ENCODE data around the gene MAST4.

The MAST4 gene

DNA sequence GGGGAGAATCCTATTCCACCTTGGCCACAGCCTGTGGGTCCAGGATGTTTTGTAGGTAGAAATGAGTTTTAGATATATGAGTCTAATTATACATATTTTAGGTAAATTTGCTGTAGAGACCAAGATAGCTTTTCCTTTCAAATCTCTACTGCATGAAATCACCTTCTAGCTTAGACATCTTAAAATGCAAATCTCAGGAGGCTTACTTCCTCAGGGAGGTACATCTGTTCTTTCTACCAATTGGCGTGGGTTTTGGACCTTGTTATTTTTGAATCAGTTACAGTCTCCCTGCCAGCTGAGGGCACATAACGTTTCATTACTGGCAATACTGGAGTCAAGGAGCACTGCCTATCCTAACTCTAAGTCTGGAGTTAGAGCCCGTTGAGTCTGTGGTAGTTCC lies 28.7 kb upstream of the MAST4 start:
- no peaks in the 10 kb centered on the region for H3K36me3 ChIP-seq
- H3K4me1 ChIP-seq, result no peaks in the 10 kb centered on the region
- no peak overlapping the region for H3K4me3 ChIP-seq (ENCODE audit: low read depth, low read length)
- H3K9me3 ChIP-seq, result no peaks in the 10 kb centered on the region
- no peaks in the 10 kb centered on the region for H3K27me3 ChIP-seq
- TF ChIP-seq, protein P1, sequence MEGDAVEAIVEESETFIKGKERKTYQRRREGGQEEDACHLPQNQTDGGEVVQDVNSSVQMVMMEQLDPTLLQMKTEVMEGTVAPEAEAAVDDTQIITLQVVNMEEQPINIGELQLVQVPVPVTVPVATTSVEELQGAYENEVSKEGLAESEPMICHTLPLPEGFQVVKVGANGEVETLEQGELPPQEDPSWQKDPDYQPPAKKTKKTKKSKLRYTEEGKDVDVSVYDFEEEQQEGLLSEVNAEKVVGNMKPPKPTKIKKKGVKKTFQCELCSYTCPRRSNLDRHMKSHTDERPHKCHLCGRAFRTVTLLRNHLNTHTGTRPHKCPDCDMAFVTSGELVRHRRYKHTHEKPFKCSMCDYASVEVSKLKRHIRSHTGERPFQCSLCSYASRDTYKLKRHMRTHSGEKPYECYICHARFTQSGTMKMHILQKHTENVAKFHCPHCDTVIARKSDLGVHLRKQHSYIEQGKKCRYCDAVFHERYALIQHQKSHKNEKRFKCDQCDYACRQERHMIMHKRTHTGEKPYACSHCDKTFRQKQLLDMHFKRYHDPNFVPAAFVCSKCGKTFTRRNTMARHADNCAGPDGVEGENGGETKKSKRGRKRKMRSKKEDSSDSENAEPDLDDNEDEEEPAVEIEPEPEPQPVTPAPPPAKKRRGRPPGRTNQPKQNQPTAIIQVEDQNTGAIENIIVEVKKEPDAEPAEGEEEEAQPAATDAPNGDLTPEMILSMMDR (IDR thresholded peaks at IDR 0.05; ENCODE audit: low read depth, low read length), result no peak
- DNase-seq, result no peak

DNA sequence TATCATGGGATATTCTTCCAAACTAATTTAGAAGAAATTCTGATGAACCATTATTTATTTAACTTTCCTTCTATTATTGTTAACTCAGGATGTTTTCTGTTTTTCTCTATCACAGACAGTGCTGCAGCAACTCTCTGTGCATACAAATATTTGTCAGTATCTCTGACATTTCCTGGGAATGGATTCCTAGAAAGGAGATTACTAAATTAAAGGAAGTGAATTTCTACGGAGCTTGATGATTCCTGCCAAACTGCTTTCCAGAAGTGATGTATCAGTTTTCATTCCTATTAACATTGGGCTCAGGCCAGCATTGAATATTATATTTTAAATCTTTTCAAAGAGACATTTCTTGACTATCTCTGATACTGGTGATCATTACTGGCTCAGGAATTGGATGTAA lies 26.0 kb upstream of the MAST4 start:
- Histone ChIP-seq H3K4me1 (no peaks in the 10 kb centered on the region), H3K27me3 (no peaks in the 10 kb centered on the region), H3K36me3 (no peaks in the 10 kb centered on the region), H3K4me3 (ENCODE audit: low read depth, low read length) (no peak overlapping the region), H3K9me3 (no peaks in the 10 kb centered on the region)
- TF ChIP-seq, protein P1 (IDR thresholded peaks at IDR 0.05; ENCODE audit: low read depth, low read length), result no peak
- DNase-seq, result no peak

DNA sequence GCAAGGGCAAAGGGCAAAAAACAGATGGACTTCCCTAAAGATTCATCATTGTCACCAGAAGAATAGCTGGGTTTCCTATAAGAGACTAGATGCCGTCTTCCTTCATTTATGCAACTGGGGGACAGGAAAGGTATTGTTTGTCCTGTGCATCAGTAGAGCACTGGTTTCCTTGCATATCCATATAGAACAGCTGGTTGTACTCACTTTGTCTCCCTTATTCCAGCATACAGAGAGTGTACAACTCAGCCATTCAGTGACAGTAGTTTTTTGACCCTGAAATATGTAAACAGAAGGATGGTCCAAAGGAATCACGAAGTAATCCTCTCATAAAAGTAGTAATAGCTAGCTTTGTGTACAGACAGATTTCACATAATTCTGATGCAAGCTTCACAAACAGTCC lies 22.5 kb upstream of the MAST4 start:
- no peaks in the 10 kb centered on the region for H3K9me3 ChIP-seq
- H3K27me3 ChIP-seq, result no peaks in the 10 kb centered on the region
- no peak for DNase-seq
- TF ChIP-seq, protein P1 (IDR thresholded peaks at IDR 0.05; ENCODE audit: low read depth, low read length), result no peak
- H3K4me1 ChIP-seq, result no peaks in the 10 kb centered on the region
- no peak overlapping the region for H3K4me3 ChIP-seq (ENCODE audit: low read depth, low read length)
- no peaks in the 10 kb centered on the region for H3K36me3 ChIP-seq

DNA sequence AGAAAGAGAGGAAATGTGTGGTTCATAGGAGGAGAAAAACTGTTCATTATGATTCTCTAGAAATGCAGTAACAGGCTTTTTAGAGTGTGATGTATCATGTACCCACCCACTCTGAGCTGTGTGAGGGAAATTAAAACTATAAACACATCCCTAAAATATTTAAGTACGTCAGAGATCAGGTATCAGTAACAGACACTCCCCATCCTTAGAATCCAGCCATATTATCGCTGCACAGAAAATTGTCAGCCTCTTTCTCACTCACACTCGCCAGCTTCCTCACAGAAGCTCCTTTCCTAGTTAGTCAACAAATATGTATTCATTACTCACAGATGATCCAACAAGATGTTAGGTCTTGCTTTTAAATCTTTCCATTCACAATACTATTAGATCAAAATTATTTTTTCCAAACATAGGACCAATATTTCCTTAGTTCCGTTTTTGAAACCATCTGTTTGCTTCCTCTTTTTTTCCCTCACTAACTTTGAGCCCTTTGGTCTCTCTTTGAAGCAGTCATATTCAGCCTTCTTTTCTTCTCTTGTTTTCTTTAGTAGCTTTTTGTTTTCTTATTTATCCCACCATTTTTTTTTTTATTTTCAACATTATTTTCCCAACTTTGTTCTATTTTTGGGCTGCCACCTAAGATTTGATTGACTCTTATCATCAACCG lies 13.6 kb upstream of the MAST4 start:
- TF ChIP-seq, protein P1 (IDR thresholded peaks at IDR 0.05; ENCODE audit: low read depth, low read length), result no peak
- Histone ChIP-seq H3K4me3 (ENCODE audit: low read depth, low read length) (no peak overlapping the region), H3K4me1 (no peaks in the 10 kb centered on the region), H3K9me3 (no peaks in the 10 kb centered on the region), H3K27me3 (no peaks in the 10 kb centered on the region), H3K36me3 (no peaks in the 10 kb centered on the region)
- no peak for DNase-seq

DNA sequence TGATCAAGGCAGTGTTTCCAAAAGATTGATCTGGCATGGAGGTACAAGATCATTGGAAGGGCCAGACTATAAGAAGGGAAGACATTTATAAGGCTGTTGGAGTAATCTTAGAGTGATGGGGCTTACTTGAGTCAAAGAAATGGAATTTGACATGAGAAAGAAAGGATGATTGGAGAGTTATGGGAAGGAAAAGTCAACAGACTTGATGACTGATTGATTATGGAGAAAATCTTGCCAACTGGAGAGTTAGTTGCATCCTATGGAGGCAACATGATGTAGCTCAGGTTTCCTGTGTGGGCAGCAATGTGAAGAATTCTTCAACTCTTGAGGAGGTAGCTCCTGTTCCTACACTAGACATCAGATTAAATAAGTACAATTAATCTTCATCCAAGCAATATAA lies 10.9 kb upstream of the MAST4 start:
- H3K4me3 ChIP-seq (ENCODE audit: low read depth, low read length), result no peak overlapping the region
- no peaks in the 10 kb centered on the region for H3K36me3 ChIP-seq
- no peaks in the 10 kb centered on the region for H3K9me3 ChIP-seq
- no peak for DNase-seq
- H3K4me1 ChIP-seq, result no peaks in the 10 kb centered on the region
- TF ChIP-seq, protein P1 (IDR thresholded peaks at IDR 0.05; ENCODE audit: low read depth, low read length), result no peak
- no peaks in the 10 kb centered on the region for H3K27me3 ChIP-seq

DNA sequence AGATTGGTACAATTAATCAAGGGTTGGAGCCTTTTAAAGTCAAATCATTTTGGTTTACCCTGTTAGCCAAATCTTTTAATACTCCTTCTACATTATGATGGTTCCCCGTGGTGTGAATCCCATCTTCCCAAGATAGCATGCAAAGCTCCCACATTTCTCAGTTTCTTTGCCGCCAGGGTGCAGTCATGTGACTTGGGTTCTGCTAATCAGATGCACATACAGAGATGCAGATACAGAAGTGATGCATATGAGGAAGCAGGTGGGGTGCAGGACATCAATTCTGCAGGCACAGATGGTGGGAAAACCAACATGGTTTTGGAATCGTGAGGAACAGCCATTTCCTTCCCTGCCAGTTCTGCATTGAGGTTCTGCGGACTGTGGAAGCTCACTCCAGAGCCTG lies 8.4 kb upstream of the MAST4 start:
- no peaks in the 10 kb centered on the region for H3K4me1 ChIP-seq
- no peaks in the 10 kb centered on the region for H3K36me3 ChIP-seq
- H3K9me3 ChIP-seq, result no peaks in the 10 kb centered on the region
- no peak overlapping the region for H3K4me3 ChIP-seq (ENCODE audit: low read depth, low read length)
- H3K27me3 ChIP-seq, result no peaks in the 10 kb centered on the region
- TF ChIP-seq, protein P1 (IDR thresholded peaks at IDR 0.05; ENCODE audit: low read depth, low read length), result no peak
- DNase-seq, result no peak

Data from BE2C (cell line).